ENCODE results near the gene SPTSSB.

Gene SPTSSB

GRCh38 chr3:161295325-161295724, 76.0 kb downstream of the SPTSSB start:
- Histone ChIP-seq H3K4me3 (ENCODE audit: low read depth, low read length) (no peak overlapping the region), H3K27me3 (no peaks in the 10 kb centered on the region), H3K36me3 (no peaks in the 10 kb centered on the region), H3K9me3 (no peaks in the 10 kb centered on the region), H3K4me1 (no peaks in the 10 kb centered on the region; the same call in 1 of the 2 replicates)
- no peak for DNase-seq
- no peak for TF ChIP-seq CTCF (IDR thresholded peaks at IDR 0.05; ENCODE audit: low read depth, low read length)
